GM23248 (cell line): ENCODE measurements around the gene TMEM108. TPM values are rescaled to one million over a fixed set of nuclear protein-coding genes. Genes with fewer than 3 reads are reported as not detected.

Experiments
- DNase-seq: peaks from one replicate; pipeline ENCODE4 v3.0.0-alpha.2; 2015
- H2AFZ ChIP-seq: fragments of 200-600 bp; sonication (generic); 2 replicates; pipeline ENCODE4 v1.6.1; 2016; ENCODE audit warnings: antibody characterized with exemption
- H3F3A ChIP-seq: fragments of 200-600 bp; sonication (generic); 2 replicates; pipeline ENCODE4 v1.6.1; 2016; ENCODE audit warnings: mild to moderate bottlenecking, antibody characterized with exemption, mixed run types; ENCODE audit not compliant: insufficient read depth
- H3K27ac ChIP-seq: fragments of 200-600 bp; sonication (generic); 2 replicates; pipeline ENCODE4 v1.5.1; 2016; ENCODE audit warnings: mild to moderate bottlenecking
- H3K27me3 ChIP-seq: fragments of 200-600 bp; sonication (generic); replicated peaks from 2 replicates; pipeline ENCODE4 v1.6.1; 2016; ENCODE audit warnings: mild to moderate bottlenecking; ENCODE audit not compliant: insufficient read depth
- H3K36me3 ChIP-seq: fragments of 200-600 bp; sonication (generic); 2 replicates; pipeline ENCODE4 v1.6.1; 2016; ENCODE audit warnings: low read depth, mild to moderate bottlenecking
- H3K4me1 ChIP-seq: fragments of 200-600 bp; sonication (generic); 2 replicates; pipeline ENCODE4 v1.6.1; 2016; ENCODE audit warnings: mild to moderate bottlenecking; ENCODE audit not compliant: insufficient read depth
- H3K4me2 ChIP-seq: fragments of 200-600 bp; sonication (generic); one replicate; pipeline ENCODE4 v1.6.1; 2016; ENCODE audit warnings: mild to moderate bottlenecking; ENCODE audit not compliant: unreplicated experiment
- H3K4me3 ChIP-seq: fragments of 200-600 bp; sonication (generic); 2 replicates; pipeline ENCODE4 v1.5.1; 2016; ENCODE audit warnings: mild to moderate bottlenecking
- H3K79me2 ChIP-seq: fragments of 200-600 bp; sonication (generic); 2 replicates; pipeline ENCODE4 v1.6.1; 2016; ENCODE audit warnings: mild to moderate bottlenecking; ENCODE audit not compliant: insufficient read depth
- H3K9ac ChIP-seq: fragments of 200-600 bp; sonication (generic); 2 replicates; pipeline ENCODE4 v1.6.1; 2016; ENCODE audit warnings: mild to moderate bottlenecking
- H3K9me2 ChIP-seq: fragments of 200-600 bp; sonication (generic); 2 replicates; pipeline ENCODE4 v1.6.1; 2016; ENCODE audit warnings: mixed run types, mild to moderate bottlenecking, moderate library complexity; ENCODE audit not compliant: insufficient read depth
- H3K9me3 ChIP-seq: fragments of 200-600 bp; sonication (generic); one replicate; pipeline ENCODE4 v1.6.1; 2017; ENCODE audit warnings: low read depth
- H4K20me1 ChIP-seq: fragments of 200-600 bp; sonication (generic); 2 replicates; pipeline ENCODE4 v1.6.0; 2016; ENCODE audit not compliant: insufficient read depth
- EZH2 ChIP-seq: fragments of 200-600 bp; sonication (generic); IDR thresholded peaks from 2 replicates; pipeline ENCODE4 v1.6.1; 2018; ENCODE audit warnings: antibody characterized with exemption, mild to moderate bottlenecking; ENCODE audit not compliant: insufficient read depth, poor library complexity, severe bottlenecking
- EZH2phosphoT487 ChIP-seq: fragments of 200-600 bp; sonication (generic); IDR thresholded peaks from 2 replicates; pipeline ENCODE4 v1.6.1; 2018; ENCODE audit warnings: antibody characterized with exemption, moderate library complexity, mild to moderate bottlenecking, low read depth; ENCODE audit not compliant: insufficient read depth
- WGBS, 2 experiments: methylation state at CpG; one replicate each; pipeline ENCODE4 v1.1.6; 2015 to 2017; ENCODE audit warnings: low lambda C conversion rate in 2 of 2, low coverage in 1 of 2; ENCODE audit errors: missing lambda C conversion rate in 2 of 2; 5-methylcytosine and 5-hydroxymethylcytosine counted together
- in situ Hi-C: fragments of 300-500 bp; cut with MboI; formaldehyde crosslinking; loops from 2 replicates; pipeline ENCODE4 v1.15.0; 2020
- polyA plus RNA-seq: library from polyadenylated mRNA; unstranded; fragments of >200 nt; fragmentation: Nextera tagmentation; extraction: Ambion mirVana; gene quantifications from 2 replicates; pipeline ENCODE4 v1.2.1, GENCODE V29; 2016
- total RNA-seq: library from RNA; depleted of rRNA; stranded (reverse); fragments of >200 nt; shearing (Covaris generic); gene quantifications from 2 replicates; pipeline ENCODE4 v1.2.3, GENCODE V29; 2014

TMEM108 gene
- total and polyA plus RNA-seq, 2 experiments from 2014 or later, result not detected

DNA sequence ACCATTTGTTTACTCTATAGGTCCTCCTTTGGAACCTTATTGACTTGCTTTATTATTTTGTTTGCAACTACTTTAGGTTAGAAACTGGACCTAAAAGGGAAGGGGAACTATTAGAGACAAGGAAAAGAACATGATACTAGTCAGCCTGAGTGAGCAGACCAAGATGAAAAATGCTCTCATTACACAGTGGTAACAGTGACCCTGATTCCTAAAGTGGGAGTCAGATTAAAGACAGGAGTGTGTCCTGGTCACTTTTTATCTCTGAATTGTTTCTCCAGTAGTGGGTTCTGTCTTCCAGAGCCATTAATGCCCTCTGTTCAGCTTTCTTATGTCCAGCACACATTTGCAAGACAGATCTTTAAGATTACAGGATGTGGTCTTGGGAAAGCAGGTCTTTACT is 124.1 kb downstream of the TMEM108 start:
- no peak for TF ChIP-seq EZH2phosphoT487
- TF ChIP-seq EZH2, result no peak
- no peak overlapping the region for H3K27ac ChIP-seq
- in situ Hi-C loops, result no loop called here

DNA sequence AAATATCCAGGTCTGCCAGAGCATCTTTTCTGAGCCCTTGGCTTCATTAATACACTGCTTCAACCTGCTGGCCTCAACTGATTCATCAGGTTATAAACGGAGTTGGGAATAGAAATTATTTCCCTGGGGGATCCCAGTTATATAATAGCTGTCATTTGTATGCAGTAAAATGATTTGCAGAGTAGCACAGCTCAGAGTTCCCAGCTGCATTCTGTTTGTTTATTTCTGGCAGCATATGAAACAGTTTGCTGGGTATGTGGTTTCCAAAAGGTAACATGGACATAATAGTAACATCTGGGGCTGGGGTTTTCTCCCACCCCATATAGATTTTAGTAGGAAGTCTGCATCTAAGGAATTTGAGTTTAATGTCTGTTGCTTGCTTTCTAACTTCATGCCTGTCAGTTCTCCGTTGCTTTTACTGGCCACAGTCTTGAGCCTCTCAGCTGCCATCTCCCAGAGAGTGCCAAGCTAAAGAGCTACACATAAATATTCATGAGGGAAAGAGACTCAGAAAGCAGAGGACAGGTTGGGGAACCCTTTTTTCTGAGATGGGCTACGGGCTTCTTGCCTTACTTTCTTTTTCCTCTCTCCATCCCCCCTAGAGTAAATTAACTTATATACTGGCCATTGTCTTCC is 124.6 kb downstream of the TMEM108 start:
- Histone ChIP-seq H3K27me3 (no peaks in the 10 kb centered on the region), H4K20me1 (no peaks in the 10 kb centered on the region), H2AFZ (no peak overlapping the region), H3K4me2 (no peak overlapping the region), H3K79me2 (no peaks in the 10 kb centered on the region), H3K4me3 (no peak overlapping the region), H3K9ac (no peak overlapping the region), H3K27ac (no peak overlapping the region), H3K36me3 (no peaks in the 10 kb centered on the region), H3K4me1 (no peaks in the 10 kb centered on the region), H3F3A (no peaks in the 10 kb centered on the region), H3K9me3 (no peaks in the 10 kb centered on the region), H3K9me2 (no peaks in the 10 kb centered on the region)
- 5% methylated on average over 3 of the region's 3 CpGs for WGBS, 2 experiments
- no peak for DNase-seq
- in situ Hi-C loops, result no loop called here
- no peak for TF ChIP-seq EZH2phosphoT487
- no peak for TF ChIP-seq EZH2

More for the DNA sequence above, 124.1 kb downstream of the TMEM108 start:
- H3K9me2 ChIP-seq, result no peaks in the 10 kb centered on the region
- DNase-seq, result no peak
- no peaks in the 10 kb centered on the region for H3K79me2 ChIP-seq
- H3K9me3 ChIP-seq, result no peaks in the 10 kb centered on the region
- no peaks in the 10 kb centered on the region for H3K27me3 ChIP-seq
- no peak overlapping the region for H3K4me3 ChIP-seq
- no peak overlapping the region for H3K4me2 ChIP-seq
- no peak overlapping the region for H3K9ac ChIP-seq
- H3K4me1 ChIP-seq, result no peaks in the 10 kb centered on the region
- no peak overlapping the region for H2AFZ ChIP-seq
- no peaks in the 10 kb centered on the region for H4K20me1 ChIP-seq
- H3K36me3 ChIP-seq, result no peaks in the 10 kb centered on the region
- no peaks in the 10 kb centered on the region for H3F3A ChIP-seq

DNA sequence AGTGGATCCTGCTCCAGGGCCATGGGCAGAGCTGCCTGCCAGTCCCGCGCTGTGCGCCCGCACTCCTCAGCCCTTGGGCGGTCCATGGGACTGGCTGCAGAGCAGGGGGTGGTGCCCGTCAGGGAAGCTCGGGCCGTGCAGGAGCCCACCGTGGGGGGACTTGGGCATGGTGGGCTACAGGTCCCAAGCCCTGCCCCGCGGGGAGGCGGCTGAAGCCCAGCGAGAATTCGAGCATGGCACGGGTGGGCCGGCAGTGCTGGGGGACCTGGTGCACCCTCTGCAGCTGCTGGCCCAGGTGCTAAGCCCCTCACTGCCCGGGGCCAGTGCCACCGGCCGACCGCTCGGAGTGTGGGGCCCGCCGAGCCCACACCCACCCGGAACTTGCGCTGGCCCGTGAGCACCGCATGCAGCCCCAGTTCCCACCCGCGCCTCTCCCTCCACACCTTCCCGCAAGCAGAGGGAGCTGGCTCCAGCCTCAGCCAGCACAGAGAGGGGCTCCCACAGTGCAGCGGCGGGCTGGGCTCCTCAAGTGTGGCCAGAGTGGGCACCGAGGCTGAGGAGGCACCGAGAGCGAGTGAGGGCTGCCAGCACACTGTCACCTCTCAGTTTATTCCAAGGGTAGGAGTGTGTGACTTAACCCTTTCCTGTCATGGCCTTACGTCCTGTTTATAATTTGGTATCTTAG is 129.3 kb downstream of the TMEM108 start:
- Histone ChIP-seq H3K4me1 (no peaks in the 10 kb centered on the region), H3K27me3 (no peaks in the 10 kb centered on the region), H3K4me3 (no peak overlapping the region), H3K36me3 (no peaks in the 10 kb centered on the region), H2AFZ (no peak overlapping the region), H3K79me2 (no peaks in the 10 kb centered on the region), H3K9me2 (no peaks in the 10 kb centered on the region), H3K9ac (no peak overlapping the region), H3K27ac (no peak overlapping the region), H4K20me1 (no peaks in the 10 kb centered on the region), H3K4me2 (no peak overlapping the region), H3F3A (no peaks in the 10 kb centered on the region), H3K9me3 (no peaks in the 10 kb centered on the region)
- DNase-seq, result no peak
- in situ Hi-C loops, result no loop called here
- TF ChIP-seq EZH2 (no peak), EZH2phosphoT487 (no peak)
- WGBS, 2 experiments, result 69% methylated on average over 23 to 26 of the region's 36 CpGs

DNA sequence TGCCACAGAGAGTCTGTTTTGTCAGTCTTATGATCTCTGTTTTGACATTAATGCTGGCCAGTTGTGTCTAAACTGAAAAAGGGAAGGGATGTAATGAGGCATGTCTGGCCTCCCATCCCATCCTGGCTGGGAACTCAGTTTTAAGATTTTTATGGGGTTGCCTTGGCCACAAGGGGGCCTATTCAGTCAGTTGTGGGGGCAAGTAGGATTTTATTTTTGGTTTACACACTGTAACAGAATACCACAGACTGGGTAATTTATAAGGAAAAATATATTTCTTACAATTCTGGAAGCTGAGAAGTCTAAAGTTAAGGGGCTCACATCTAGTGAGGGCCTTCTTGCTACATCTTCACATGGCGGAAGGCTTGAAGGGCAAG is 129.8 kb downstream of the TMEM108 start:
- no peaks in the 10 kb centered on the region for H3K36me3 ChIP-seq
- H3K79me2 ChIP-seq, result no peaks in the 10 kb centered on the region
- H3K4me3 ChIP-seq, result no peak overlapping the region
- no peaks in the 10 kb centered on the region for H3K4me1 ChIP-seq
- no peaks in the 10 kb centered on the region for H4K20me1 ChIP-seq
- H3K9ac ChIP-seq, result no peak overlapping the region
- no peaks in the 10 kb centered on the region for H3K27me3 ChIP-seq
- TF ChIP-seq EZH2, result no peak
- no peak for TF ChIP-seq EZH2phosphoT487
- 66 to 81% methylated on average over 1 of the region's 1 CpG for WGBS, 2 experiments
- H3K4me2 ChIP-seq, result no peak overlapping the region
- H2AFZ ChIP-seq, result no peak overlapping the region
- DNase-seq, result no peak
- no peaks in the 10 kb centered on the region for H3F3A ChIP-seq
- no peaks in the 10 kb centered on the region for H3K9me2 ChIP-seq
- in situ Hi-C loops, result no loop called here
- H3K27ac ChIP-seq, result no peak overlapping the region
- no peaks in the 10 kb centered on the region for H3K9me3 ChIP-seq
